CD4-positive, CD25-positive, alpha-beta regulatory T cell (primary cell): Measurements from ENCODE around the gene CD46. TPM values are rescaled to one million over a fixed set of nuclear protein-coding genes. Genes with fewer than 3 reads are reported as not detected.

Experiments
- ATAC-seq, 2 donors: fragments of 150-1000 bp; cut with Tn5 transposase; one replicate each; pipeline ENCODE4 v1.10.0; 2021; ENCODE audit warnings: low read depth in 2 of 2, moderate number of reproducible peaks in 2 of 2, moderate library complexity in 1 of 2
- DNase-seq, 3 donors: peaks; one replicate each; pipeline versions ENCODE4 v3.0.0 to v3.0.0-alpha.2; 2012 to 2022; ENCODE audit warnings: mixed read lengths in 1 of 3
- H3K27ac ChIP-seq: one replicate; pipeline ENCODE4 v1.7.0; 2013; ENCODE audit warnings: mild to moderate bottlenecking, low read length; ENCODE audit not compliant: insufficient read depth, poor library complexity, severe bottlenecking
- H3K27me3 ChIP-seq: one replicate; pipeline ENCODE4 v1.7.0; 2013; ENCODE audit warnings: low read length; ENCODE audit not compliant: control insufficient read depth, insufficient read depth
- H3K36me3 ChIP-seq: one replicate; pipeline ENCODE4 v1.7.0; 2013; ENCODE audit warnings: mild to moderate bottlenecking, low read length, moderate library complexity; ENCODE audit not compliant: control insufficient read depth, insufficient read depth
- H3K4me1 ChIP-seq: 2 replicates; pipeline ENCODE4 v1.7.0; 2013; ENCODE audit warnings: mild to moderate bottlenecking, low read length; ENCODE audit not compliant: insufficient read depth, control insufficient read depth, poor library complexity, severe bottlenecking
- H3K4me3 ChIP-seq: one replicate; pipeline ENCODE4 v1.7.0; 2013; ENCODE audit warnings: low read depth, mild to moderate bottlenecking, low read length, moderate library complexity
- H3K9me3 ChIP-seq, 2 experiments: 1 replicate in 1 of 2; 2 replicates in 1 of 2; pipeline ENCODE4 v1.7.0; 2013; ENCODE audit warnings: low read length in 2 of 2, mild to moderate bottlenecking in 1 of 2, moderate library complexity in 1 of 2; ENCODE audit not compliant: control insufficient read depth in 2 of 2
- H3K27ac Mint-ChIP-seq, 3 donors: one replicate each; pipeline ENCODE4 v1.8.0; 2020 to 2022; ENCODE audit warnings: mild to moderate bottlenecking in 3 of 3, mixed read lengths in 3 of 3, moderate library complexity in 2 of 3
- H3K27me3 Mint-ChIP-seq: one replicate; pipeline ENCODE4 v1.8.0; 2022; ENCODE audit warnings: mild to moderate bottlenecking, mixed read lengths
- H3K36me3 Mint-ChIP-seq: one replicate; pipeline ENCODE4 v1.8.0; 2020; ENCODE audit warnings: mixed read lengths
- H3K4me1 Mint-ChIP-seq, 4 donors: one replicate each; pipeline ENCODE4 v1.8.0; 2020 to 2022; ENCODE audit warnings: mixed read lengths in 4 of 4, mild to moderate bottlenecking in 1 of 4
- H3K4me3 Mint-ChIP-seq, 4 donors: one replicate each; pipeline ENCODE4 v1.8.0; 2020 to 2022; ENCODE audit warnings: mild to moderate bottlenecking in 4 of 4, mixed read lengths in 4 of 4, moderate library complexity in 3 of 4
- H3K9me3 Mint-ChIP-seq, 7 donors: one replicate each; pipeline ENCODE4 v1.8.0; 2020 to 2022; ENCODE audit warnings: mixed read lengths in 7 of 7, mild to moderate bottlenecking in 3 of 7, moderate library complexity in 2 of 7
- polyA plus RNA-seq, 4 donors: library from polyadenylated mRNA; unstranded; fragments of 300-500 nt; fragmentation: Illumina TruSeq; gene quantifications; one replicate each; pipeline ENCODE4 v1.2.3, GENCODE V29; 2021
- total RNA-seq: library from RNA; stranded (reverse); gene quantifications from one replicate; pipeline ENCODE4 v1.2.3, GENCODE V29; 2022

The CD46 gene
- total and polyA plus RNA-seq, 5 donors from 2014 or later, result 117 to 159 (median 141) TPM

GRCh38 chr1:207823880-207824566 lies 72.2 kb downstream of the CD46 start:
- peak overlapping the region; percentile 95 for H3K4me3 ChIP-seq
- Mint-ChIP-seq H3K4me1 (peaks cover 31 to 97% (median 64%) of the 10 kb centered on the region in 4 donors), H3K27ac (peak overlapping the region; percentile 96 to 100 (median 98)), H3K36me3 (peaks cover 24% of the 10 kb centered on the region), H3K9me3 (peaks cover 0 to 3% (median 0%) of the 10 kb centered on the region in 7 donors), H3K4me3 (peak overlapping the region; percentile 87 to 97 (median 93)), H3K27me3 (peaks cover 11% of the 10 kb centered on the region)
- H3K27ac ChIP-seq, result peak overlapping the region; percentile 95
- ATAC-seq (peak; percentile 66 to 67), DNase-seq (peak; percentile 76 to 92 (median 90))
- no peaks in the 10 kb centered on the region for H3K27me3 ChIP-seq
- peaks cover 8% of the 10 kb centered on the region for H3K36me3 ChIP-seq
- peaks cover 77% of the 10 kb centered on the region for H3K4me1 ChIP-seq
- H3K9me3 ChIP-seq, result no peaks in the 10 kb centered on the region

- DNase-seq (peak in 1 of 3 donors; percentile 43), ATAC-seq (no peak)
- H3K27ac Mint-ChIP-seq, result peak overlapping the region; percentile 96 to 100 (median 98)
- H3K36me3 Mint-ChIP-seq, result peaks cover 19% of the 10 kb centered on the region
- H3K27me3 Mint-ChIP-seq, result peaks cover 11% of the 10 kb centered on the region
- H3K4me1 Mint-ChIP-seq, result peaks cover 31 to 94% (median 65%) of the 10 kb centered on the region in 4 donors
- peak overlapping the region; percentile 87 to 97 (median 93) for H3K4me3 Mint-ChIP-seq
- Histone ChIP-seq H3K4me3 (peak overlapping the region; percentile 95), H3K4me1 (peaks cover 70% of the 10 kb centered on the region), H3K9me3 (no peaks in the 10 kb centered on the region), H3K36me3 (peaks cover 3% of the 10 kb centered on the region), H3K27me3 (no peaks in the 10 kb centered on the region), H3K27ac (peak overlapping the region; percentile 95)
- peaks cover 0 to 3% (median 0%) of the 10 kb centered on the region in 7 donors for H3K9me3 Mint-ChIP-seq
Measured at GRCh38 chr1:207824691-207825408, 73.0 kb downstream of the CD46 start.

GRCh38 chr1:207825409-207825695 lies 73.5 kb downstream of the CD46 start:
- peak overlapping the region; percentile 87 to 97 (median 92) for H3K4me3 Mint-ChIP-seq
- Histone ChIP-seq H3K36me3 (peaks cover 3% of the 10 kb centered on the region), H3K4me3 (peak overlapping the region; percentile 95), H3K4me1 (peaks cover 65% of the 10 kb centered on the region), H3K27ac (peak overlapping the region; percentile 95), H3K27me3 (no peaks in the 10 kb centered on the region), H3K9me3 (no peaks in the 10 kb centered on the region)
- peak in 1 of 3 donors; percentile 11 for DNase-seq
- peaks cover 0 to 3% (median 0%) of the 10 kb centered on the region in 7 donors for H3K9me3 Mint-ChIP-seq
- peaks cover 11% of the 10 kb centered on the region for H3K27me3 Mint-ChIP-seq
- ATAC-seq, result no peak
- peaks cover 27 to 94% (median 66%) of the 10 kb centered on the region in 4 donors for H3K4me1 Mint-ChIP-seq
- H3K27ac Mint-ChIP-seq, result peak overlapping the region; percentile 96 to 100 (median 98)
- peaks cover 17% of the 10 kb centered on the region for H3K36me3 Mint-ChIP-seq

- peak; percentile 69 to 80 for ATAC-seq
- H3K4me1 Mint-ChIP-seq, result peaks cover 23 to 94% (median 67%) of the 10 kb centered on the region in 4 donors
Measured at GRCh38 chr1:207825719-207826556, 74.1 kb downstream of the CD46 start.

GRCh38 chr1:207826557-207827487 lies 75.0 kb downstream of the CD46 start:
- no peaks in the 10 kb centered on the region for H3K9me3 ChIP-seq
- no peak for DNase-seq
- Mint-ChIP-seq H3K9me3 (peaks cover 0 to 3% (median 0%) of the 10 kb centered on the region in 7 donors), H3K27me3 (peaks cover 11% of the 10 kb centered on the region), H3K4me1 (peaks cover 26 to 93% (median 72%) of the 10 kb centered on the region in 4 donors), H3K36me3 (peaks cover 14% of the 10 kb centered on the region), H3K27ac (peak overlapping the region; percentile 96 to 100 (median 98)), H3K4me3 (peak overlapping the region; percentile 87 to 97 (median 92))
- no peak for ATAC-seq
- H3K27me3 ChIP-seq, result no peaks in the 10 kb centered on the region
- H3K36me3 ChIP-seq, result no peaks in the 10 kb centered on the region
- peaks cover 59% of the 10 kb centered on the region for H3K4me1 ChIP-seq
- H3K4me3 ChIP-seq, result peak overlapping the region; percentile 95
- H3K27ac ChIP-seq, result peak overlapping the region; percentile 95

More at GRCh38 chr1:207825719-207826556, 74.1 kb downstream of the CD46 start:
- Histone ChIP-seq H3K36me3 (no peaks in the 10 kb centered on the region), H3K27ac (peak overlapping the region; percentile 95), H3K4me3 (peak overlapping the region; percentile 95), H3K9me3 (no peaks in the 10 kb centered on the region), H3K27me3 (no peaks in the 10 kb centered on the region), H3K4me1 (peaks cover 60% of the 10 kb centered on the region)
- Mint-ChIP-seq H3K9me3 (peaks cover 0 to 3% (median 0%) of the 10 kb centered on the region in 7 donors), H3K36me3 (peaks cover 14% of the 10 kb centered on the region), H3K27me3 (peaks cover 11% of the 10 kb centered on the region), H3K27ac (peak overlapping the region; percentile 96 to 100 (median 98)), H3K4me3 (peak overlapping the region; percentile 87 to 97 (median 92))
- DNase-seq, result peak; percentile 73 to 97 (median 88)

- DNase-seq (no peak), ATAC-seq (no peak)
- Mint-ChIP-seq H3K27me3 (peaks cover 11% of the 10 kb centered on the region), H3K4me3 (peak overlapping the region in 2 of 4 donors; percentile 37 to 90), H3K4me1 (peaks cover 32 to 93% (median 75%) of the 10 kb centered on the region in 4 donors), H3K27ac (peak overlapping the region; percentile 96 to 100 (median 98)), H3K36me3 (peaks cover 12% of the 10 kb centered on the region), H3K9me3 (peaks cover 0 to 3% (median 0%) of the 10 kb centered on the region in 7 donors)
- H3K4me1 ChIP-seq, result peaks cover 59% of the 10 kb centered on the region
- peak overlapping the region; percentile 95 for H3K27ac ChIP-seq
- H3K9me3 ChIP-seq, result no peaks in the 10 kb centered on the region
- H3K4me3 ChIP-seq, result no peak overlapping the region
- H3K27me3 ChIP-seq, result no peaks in the 10 kb centered on the region
- H3K36me3 ChIP-seq, result no peaks in the 10 kb centered on the region
Measured at GRCh38 chr1:207827488-207827830, 75.6 kb downstream of the CD46 start.
